Measurements from ENCODE around the gene PDE6A.
A peak's percentile ranks its signal among the peaks of the same experiment; 100 is the strongest.

Gene PDE6A

DNA sequence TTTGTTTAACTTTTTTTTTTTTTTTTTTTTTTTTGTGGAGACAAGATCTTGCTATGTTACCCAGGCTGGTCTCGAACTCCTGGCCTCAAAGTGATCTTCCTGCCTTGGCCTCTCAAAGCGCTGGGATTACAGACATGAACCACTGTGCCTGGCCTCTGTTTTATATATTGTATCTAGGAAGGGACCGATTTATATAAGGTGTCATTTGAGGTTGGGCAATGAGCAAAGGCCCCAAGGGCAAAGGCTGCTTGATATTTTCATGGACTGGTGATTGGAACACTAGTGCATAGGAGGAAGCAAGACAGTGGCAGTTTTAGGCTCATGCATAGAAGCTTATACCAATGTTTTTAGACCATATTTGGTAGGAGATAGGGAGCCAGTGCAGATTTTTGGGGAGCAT is 19.1 kb upstream of the PDE6A start:
- no peak overlapping the region for H3K4me3 ChIP-seq (ENCODE audit: low read length, poor library complexity, severe bottlenecking)
- H4K20me1 ChIP-seq (ENCODE audit: insufficient read depth, low read length, poor library complexity, severe bottlenecking): no peaks in the 10 kb centered on the region
- H3K9me2 ChIP-seq (replicated peaks; ENCODE audit: low read depth, low read length): no peaks in the 10 kb centered on the region
- no peak overlapping the region for H3K4me2 ChIP-seq (ENCODE audit: low read depth, low read length, poor library complexity, severe bottlenecking)
- no peak for TF ChIP-seq EZH2phosphoT487 (IDR thresholded peaks at IDR 0.05; ENCODE audit: borderline replicate concordance)
- TF ChIP-seq, protein P1, sequence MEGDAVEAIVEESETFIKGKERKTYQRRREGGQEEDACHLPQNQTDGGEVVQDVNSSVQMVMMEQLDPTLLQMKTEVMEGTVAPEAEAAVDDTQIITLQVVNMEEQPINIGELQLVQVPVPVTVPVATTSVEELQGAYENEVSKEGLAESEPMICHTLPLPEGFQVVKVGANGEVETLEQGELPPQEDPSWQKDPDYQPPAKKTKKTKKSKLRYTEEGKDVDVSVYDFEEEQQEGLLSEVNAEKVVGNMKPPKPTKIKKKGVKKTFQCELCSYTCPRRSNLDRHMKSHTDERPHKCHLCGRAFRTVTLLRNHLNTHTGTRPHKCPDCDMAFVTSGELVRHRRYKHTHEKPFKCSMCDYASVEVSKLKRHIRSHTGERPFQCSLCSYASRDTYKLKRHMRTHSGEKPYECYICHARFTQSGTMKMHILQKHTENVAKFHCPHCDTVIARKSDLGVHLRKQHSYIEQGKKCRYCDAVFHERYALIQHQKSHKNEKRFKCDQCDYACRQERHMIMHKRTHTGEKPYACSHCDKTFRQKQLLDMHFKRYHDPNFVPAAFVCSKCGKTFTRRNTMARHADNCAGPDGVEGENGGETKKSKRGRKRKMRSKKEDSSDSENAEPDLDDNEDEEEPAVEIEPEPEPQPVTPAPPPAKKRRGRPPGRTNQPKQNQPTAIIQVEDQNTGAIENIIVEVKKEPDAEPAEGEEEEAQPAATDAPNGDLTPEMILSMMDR (conservative IDR thresholded peaks at IDR 0.05; ENCODE audit: low read length): no peak
- peaks cover 19% of the 10 kb centered on the region for H3K4me1 ChIP-seq (ENCODE audit: insufficient read depth, low read length, poor library complexity, severe bottlenecking)
- H3K9me3 ChIP-seq (ENCODE audit: insufficient read depth, low read depth, low read length): no peaks in the 10 kb centered on the region
- no peaks in the 10 kb centered on the region for H3K27me3 ChIP-seq (ENCODE audit: insufficient read depth, low read length, poor library complexity, severe bottlenecking)
- peaks cover 3% of the 10 kb centered on the region; the same call in 1 of the 2 replicates for H3K79me2 ChIP-seq (ENCODE audit: insufficient read depth, low read length)
- H3K9ac ChIP-seq (ENCODE audit: low read depth, low read length, poor library complexity, severe bottlenecking): no peak overlapping the region
- no peak overlapping the region for H2AFZ ChIP-seq (ENCODE audit: low read length)
- H3F3A ChIP-seq (ENCODE audit: low read depth): no peaks in the 10 kb centered on the region
- no peaks in the 10 kb centered on the region for H3K36me3 ChIP-seq (ENCODE audit: insufficient read depth, low read length)

DNA sequence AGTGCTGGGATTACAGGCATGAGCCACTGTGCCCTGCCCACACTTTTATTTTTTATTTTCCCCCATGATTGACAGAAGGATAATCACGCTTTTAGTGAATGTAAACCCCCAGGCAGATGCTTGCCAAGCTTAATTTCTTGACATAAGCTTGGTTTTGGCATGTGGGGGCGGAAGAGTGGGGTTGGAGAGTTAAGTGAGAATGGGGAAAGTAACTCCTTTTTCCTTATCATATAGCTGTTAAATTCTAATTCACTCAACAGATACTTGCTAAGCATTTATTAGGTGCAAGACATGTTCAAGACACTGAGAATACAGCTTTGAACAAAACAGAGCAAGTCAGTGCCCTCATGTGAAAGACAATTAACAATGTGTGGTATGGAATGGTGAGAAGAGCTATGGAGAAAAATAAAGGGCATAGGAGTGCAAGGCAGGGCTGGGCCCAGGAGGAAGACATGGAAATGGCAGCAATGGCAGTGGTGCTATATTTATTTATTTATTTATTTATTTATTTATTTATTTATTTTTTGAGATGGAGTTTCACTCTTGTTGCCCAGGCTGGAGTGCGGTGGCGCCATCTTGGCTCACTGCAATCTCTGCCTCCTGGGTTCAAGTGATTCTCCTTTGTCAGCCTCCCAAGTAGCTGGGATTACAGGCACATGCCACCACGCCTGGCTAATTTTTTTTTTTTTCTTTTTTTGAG is 18.2 kb upstream of the PDE6A start:
- Histone ChIP-seq H3F3A (ENCODE audit: low read depth) (no peaks in the 10 kb centered on the region), H3K4me2 (ENCODE audit: low read depth, low read length, poor library complexity, severe bottlenecking) (peak overlapping the region; percentile 74), H3K36me3 (ENCODE audit: insufficient read depth, low read length) (no peaks in the 10 kb centered on the region), H4K20me1 (ENCODE audit: insufficient read depth, low read length, poor library complexity, severe bottlenecking) (no peaks in the 10 kb centered on the region), H3K4me1 (ENCODE audit: insufficient read depth, low read length, poor library complexity, severe bottlenecking) (peaks cover 19% of the 10 kb centered on the region), H3K9me2 (replicated peaks; ENCODE audit: low read depth, low read length) (no peaks in the 10 kb centered on the region), H3K9ac (ENCODE audit: low read depth, low read length, poor library complexity, severe bottlenecking) (no peak overlapping the region), H3K27me3 (ENCODE audit: insufficient read depth, low read length, poor library complexity, severe bottlenecking) (no peaks in the 10 kb centered on the region), H3K79me2 (ENCODE audit: insufficient read depth, low read length) (peaks cover 3% of the 10 kb centered on the region; the same call in 1 of the 2 replicates), H3K9me3 (ENCODE audit: insufficient read depth, low read depth, low read length) (no peaks in the 10 kb centered on the region), H2AFZ (ENCODE audit: low read length) (no peak overlapping the region), H3K4me3 (ENCODE audit: low read length, poor library complexity, severe bottlenecking) (no peak overlapping the region)
- TF ChIP-seq EZH2phosphoT487 (IDR thresholded peaks at IDR 0.05; ENCODE audit: borderline replicate concordance): no peak
- TF ChIP-seq, protein P1 (conservative IDR thresholded peaks at IDR 0.05; ENCODE audit: low read length): no peak

DNA sequence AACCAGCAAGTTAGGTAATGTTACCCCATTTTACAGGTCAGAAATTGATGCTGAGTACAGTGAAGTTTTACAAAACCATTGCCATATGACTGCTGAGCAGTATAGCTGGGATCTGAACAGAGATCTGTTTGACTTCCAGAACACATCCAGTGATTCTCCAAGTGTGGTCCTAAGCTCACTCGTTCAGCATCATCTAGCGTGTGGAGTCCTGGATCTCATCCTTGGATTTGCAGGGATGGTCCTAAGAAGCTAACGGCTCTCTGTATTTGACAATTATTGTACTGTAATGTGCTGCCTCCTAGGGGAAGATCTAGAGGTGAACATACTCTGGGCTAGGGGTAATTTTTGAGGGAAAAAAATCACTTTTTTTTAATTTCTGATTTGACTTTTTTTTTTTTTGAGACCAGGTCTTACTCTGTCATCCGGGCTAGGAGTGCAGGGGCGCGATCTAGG is 17.4 kb upstream of the PDE6A start:
- no peaks in the 10 kb centered on the region for H3K9me2 ChIP-seq (replicated peaks; ENCODE audit: low read depth, low read length)
- H3K9ac ChIP-seq (ENCODE audit: low read depth, low read length, poor library complexity, severe bottlenecking): peak overlapping the region; percentile 89
- H3K4me1 ChIP-seq (ENCODE audit: insufficient read depth, low read length, poor library complexity, severe bottlenecking): peaks cover 19% of the 10 kb centered on the region
- TF ChIP-seq EZH2phosphoT487 (IDR thresholded peaks at IDR 0.05; ENCODE audit: borderline replicate concordance): no peak
- TF ChIP-seq, protein P1 (conservative IDR thresholded peaks at IDR 0.05; ENCODE audit: low read length): peak; percentile 70
- H4K20me1 ChIP-seq (ENCODE audit: insufficient read depth, low read length, poor library complexity, severe bottlenecking): no peaks in the 10 kb centered on the region
- H3K27me3 ChIP-seq (ENCODE audit: insufficient read depth, low read length, poor library complexity, severe bottlenecking): no peaks in the 10 kb centered on the region
- H3K36me3 ChIP-seq (ENCODE audit: insufficient read depth, low read length): no peaks in the 10 kb centered on the region
- H3K4me2 ChIP-seq (ENCODE audit: low read depth, low read length, poor library complexity, severe bottlenecking): peak overlapping the region; percentile 74
- H3K79me2 ChIP-seq (ENCODE audit: insufficient read depth, low read length): peaks cover 3% of the 10 kb centered on the region; the same call in 1 of the 2 replicates
- no peak overlapping the region for H2AFZ ChIP-seq (ENCODE audit: low read length)
- H3F3A ChIP-seq (ENCODE audit: low read depth): no peaks in the 10 kb centered on the region
- no peaks in the 10 kb centered on the region for H3K9me3 ChIP-seq (ENCODE audit: insufficient read depth, low read depth, low read length)
- peak overlapping the region; percentile 77 for H3K4me3 ChIP-seq (ENCODE audit: low read length, poor library complexity, severe bottlenecking)

Data from Loucy (cell line).